ENCODE data around the gene CEBPA. TPM values are rescaled to one million over a fixed set of nuclear protein-coding genes. Genes with fewer than 3 reads are reported as not detected.

The CEBPA gene
- total and polyA plus RNA-seq, 10 donors, result 7.4 to 27.7 (median 18.0) TPM

DNA sequence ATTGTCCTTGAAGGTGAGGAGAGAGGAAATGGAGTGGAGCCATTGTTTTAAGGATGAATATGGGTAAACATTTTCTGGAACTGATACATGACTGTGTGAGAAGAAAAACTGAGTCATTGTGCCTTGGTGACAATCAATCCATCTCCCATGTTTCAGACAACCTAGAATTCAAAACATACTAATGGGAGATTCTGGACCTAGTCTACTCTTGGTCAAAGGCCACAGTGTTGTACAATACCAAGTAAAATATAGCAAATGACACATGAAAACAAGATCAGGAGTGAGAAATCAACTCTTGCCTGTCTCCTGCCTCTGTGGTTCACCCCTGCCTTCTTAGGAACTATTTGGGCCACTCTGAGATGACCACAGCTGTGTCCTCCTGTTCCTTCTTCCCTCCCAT, 13.1 kb downstream of the CEBPA start:
- peaks cover 0 to 74% (median 19%) of the 10 kb centered on the region in 6 donors for H3K4me1 ChIP-seq
- intact Hi-C loops (cut with DNase I; ENCODE audit: low total_unique reads), result no loop called here
- DNase-seq, result no peak
- H3K36me3 ChIP-seq, result no peaks in the 10 kb centered on the region
- H3K27ac ChIP-seq, result peak overlapping the region in 1 of 8 donors; percentile 81
- no peak overlapping the region for H3K4me3 ChIP-seq
- H3K27me3 ChIP-seq (replicated peaks in 1 of 7), result peaks cover 0 to 53% (median 0%) of the 10 kb centered on the region in 7 donors
- H3K9me3 ChIP-seq, result peaks cover 0 to 31% (median 27%) of the 10 kb centered on the region in 8 donors
- TF ChIP-seq POLR2A (IDR thresholded peaks at IDR 0.05) (no peak), CTCF (IDR thresholded peaks at IDR 0.05 in 8 of 11, conservative IDR thresholded peaks at IDR 0.05 in 3 of 11) (no peak), POLR2AphosphoS5 (IDR thresholded peaks at IDR 0.05) (no peak)

- peaks cover 0 to 68% (median 16%) of the 10 kb centered on the region in 6 donors for H3K4me1 ChIP-seq
- TF ChIP-seq POLR2A (IDR thresholded peaks at IDR 0.05), result no peak
- intact Hi-C loops (cut with DNase I; ENCODE audit: low total_unique reads), result no loop called here
- H3K27me3 ChIP-seq (replicated peaks in 1 of 7), result peaks cover 0 to 47% (median 0%) of the 10 kb centered on the region in 7 donors
- WGBS, 5 donors, result 45 to 86% (median 79%) methylated on average over 1 of the region's 1 CpG
- no peak overlapping the region for H3K4me3 ChIP-seq
- H3K9me3 ChIP-seq, result peaks cover 0 to 31% (median 27%) of the 10 kb centered on the region in 8 donors
- H3K36me3 ChIP-seq, result no peaks in the 10 kb centered on the region
- H3K27ac ChIP-seq, result peak overlapping the region in 1 of 8 donors; percentile 81
- no peak for DNase-seq
These were observed 13.7 kb downstream of the CEBPA start for GRCh38 chr19:33288666-33289065.

- Histone ChIP-seq H3K27ac (peak overlapping the region in 7 of 8 donors; percentile 9 to 83 (median 75)), H3K27me3 (replicated peaks in 1 of 7) (peaks cover 0 to 39% (median 0%) of the 10 kb centered on the region in 7 donors), H3K9me3 (peaks cover 0 to 31% (median 27%) of the 10 kb centered on the region in 8 donors), H3K4me3 (peak overlapping the region in 1 of 8 donors; percentile 22), H3K4me1 (peaks cover 0 to 61% (median 14%) of the 10 kb centered on the region in 6 donors), H3K36me3 (no peaks in the 10 kb centered on the region)
- peak; percentile 1 for DNase-seq
- TF ChIP-seq CTCF (IDR thresholded peaks at IDR 0.05 in 8 of 11, conservative IDR thresholded peaks at IDR 0.05 in 3 of 11) (no peak), POLR2AphosphoS5 (IDR thresholded peaks at IDR 0.05) (no peak), POLR2A (IDR thresholded peaks at IDR 0.05) (no peak)
- intact Hi-C loops (cut with DNase I; ENCODE audit: low total_unique reads), result no loop called here
These were observed 14.4 kb downstream of the CEBPA start for GRCh38 chr19:33287927-33288326.

DNA sequence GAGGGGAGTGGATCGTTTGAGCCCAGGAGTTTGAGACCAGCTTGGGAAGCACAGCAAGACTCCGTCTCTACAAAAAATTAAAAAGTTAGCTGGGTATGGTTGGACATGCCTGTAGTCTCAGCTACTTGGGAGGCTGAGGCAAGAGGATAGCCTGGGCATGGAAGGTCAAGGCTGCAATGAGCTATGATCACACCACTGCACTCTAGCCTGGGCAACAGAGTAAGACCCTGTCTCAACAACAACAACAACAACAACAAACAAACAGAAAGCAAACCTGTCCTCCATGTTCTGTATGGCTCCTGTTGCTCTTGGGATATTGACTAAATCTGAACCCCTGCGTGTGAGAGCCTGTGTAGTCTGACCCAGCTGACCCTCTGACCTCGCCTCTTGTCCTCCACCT, 14.9 kb downstream of the CEBPA start:
- intact Hi-C loops (cut with DNase I; ENCODE audit: low total_unique reads), result no loop called here
- peaks cover 0 to 56% (median 14%) of the 10 kb centered on the region in 6 donors for H3K4me1 ChIP-seq
- peak overlapping the region in 1 of 8 donors; percentile 22 for H3K4me3 ChIP-seq
- DNase-seq, result no peak
- H3K9me3 ChIP-seq, result peaks cover 0 to 31% (median 27%) of the 10 kb centered on the region in 8 donors
- H3K27me3 ChIP-seq (replicated peaks in 1 of 7), result peaks cover 0 to 34% (median 0%) of the 10 kb centered on the region in 7 donors
- no peaks in the 10 kb centered on the region for H3K36me3 ChIP-seq
- no peak for TF ChIP-seq CTCF (IDR thresholded peaks at IDR 0.05 in 8 of 11, conservative IDR thresholded peaks at IDR 0.05 in 3 of 11)
- no peak for TF ChIP-seq POLR2AphosphoS5 (IDR thresholded peaks at IDR 0.05)
- no peak for TF ChIP-seq POLR2A (IDR thresholded peaks at IDR 0.05)
- WGBS, 5 donors, result 78 to 94% (median 85%) methylated on average over 4 of the region's 4 CpGs
- peak overlapping the region in 7 of 8 donors; percentile 9 to 83 (median 75) for H3K27ac ChIP-seq

Data from spleen (tissue), 11 donors.